OCI-LY3 (cell line): ENCODE data around the gene UNC50.

Experiments
- EZH2phosphoT487 ChIP-seq: fragments of 200-600 bp; shearing (Covaris generic); IDR thresholded peaks from 2 replicates; pipeline ENCODE4 v1.6.1; 2018; ENCODE audit warnings: antibody characterized with exemption, mixed run types, low read depth
- TF ChIP-seq, protein P1 (sequence below): fragments of 200-600, 300-600 bp; sonication (generic); IDR thresholded peaks from 2 replicates; pipeline ENCODE4 v1.5.1; 2014; ENCODE audit warnings: antibody characterized with exemption, low read length, low read depth

DNA sequence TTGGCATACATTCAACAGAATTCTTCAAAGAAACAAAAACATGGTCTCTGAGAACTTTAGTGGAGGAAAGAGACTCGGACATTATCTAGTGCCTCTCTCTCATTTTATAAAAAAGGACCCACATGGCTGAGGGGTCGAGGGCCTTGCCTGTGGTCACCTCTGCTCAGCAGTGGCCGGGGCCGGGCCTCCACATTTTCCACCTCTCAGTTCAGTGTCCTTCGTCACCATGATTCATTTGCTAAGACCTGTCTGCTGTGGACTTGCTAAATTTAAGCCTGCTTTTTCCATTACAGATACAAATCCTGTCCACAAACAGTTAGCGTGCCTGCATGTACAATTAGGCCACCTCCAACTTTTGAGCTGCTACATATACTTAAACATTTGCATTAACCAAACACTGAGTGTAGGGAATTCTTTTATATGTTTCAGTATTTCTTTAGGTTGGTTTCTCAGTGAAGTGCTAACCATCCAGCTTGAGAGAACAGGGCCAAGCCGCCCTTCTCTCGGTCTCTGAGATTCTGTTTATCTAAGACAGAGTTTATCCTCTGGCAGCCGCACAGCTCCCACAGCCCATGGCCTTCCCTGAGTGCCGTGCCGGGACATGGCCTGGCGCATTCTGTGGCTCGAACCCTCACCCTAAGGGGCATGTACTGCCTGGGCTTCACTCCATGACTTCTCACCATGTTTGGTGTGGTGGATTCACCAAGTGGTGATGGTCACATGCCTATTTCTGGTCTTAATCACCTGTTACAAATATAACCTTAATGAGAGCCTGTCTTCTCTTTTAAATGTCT lies 46.3 kb upstream of the UNC50 start:
- TF ChIP-seq, protein P1, sequence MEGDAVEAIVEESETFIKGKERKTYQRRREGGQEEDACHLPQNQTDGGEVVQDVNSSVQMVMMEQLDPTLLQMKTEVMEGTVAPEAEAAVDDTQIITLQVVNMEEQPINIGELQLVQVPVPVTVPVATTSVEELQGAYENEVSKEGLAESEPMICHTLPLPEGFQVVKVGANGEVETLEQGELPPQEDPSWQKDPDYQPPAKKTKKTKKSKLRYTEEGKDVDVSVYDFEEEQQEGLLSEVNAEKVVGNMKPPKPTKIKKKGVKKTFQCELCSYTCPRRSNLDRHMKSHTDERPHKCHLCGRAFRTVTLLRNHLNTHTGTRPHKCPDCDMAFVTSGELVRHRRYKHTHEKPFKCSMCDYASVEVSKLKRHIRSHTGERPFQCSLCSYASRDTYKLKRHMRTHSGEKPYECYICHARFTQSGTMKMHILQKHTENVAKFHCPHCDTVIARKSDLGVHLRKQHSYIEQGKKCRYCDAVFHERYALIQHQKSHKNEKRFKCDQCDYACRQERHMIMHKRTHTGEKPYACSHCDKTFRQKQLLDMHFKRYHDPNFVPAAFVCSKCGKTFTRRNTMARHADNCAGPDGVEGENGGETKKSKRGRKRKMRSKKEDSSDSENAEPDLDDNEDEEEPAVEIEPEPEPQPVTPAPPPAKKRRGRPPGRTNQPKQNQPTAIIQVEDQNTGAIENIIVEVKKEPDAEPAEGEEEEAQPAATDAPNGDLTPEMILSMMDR = no peak
- no peak for TF ChIP-seq EZH2phosphoT487
